Stomach (tissue), 9 donors: ENCODE results near the gene PSMB3. TPM values are rescaled to one million over a fixed set of nuclear protein-coding genes. Genes with fewer than 3 reads are reported as not detected.
"Not testable (repeated sequence)": the region's sequence is repeated elsewhere in the genome, so short reads cannot be mapped to it uniquely, and the experiment has no call there.

Experiments
- DNase-seq, 2 donors: peaks; one replicate each; pipeline versions ENCODE4 v3.0.0 to v3.0.0-alpha.2; 2013 to 2019
- H3K27ac ChIP-seq, 5 donors: fragments of 200-600 bp in 4 of 5; sonication (generic) in 4 of 5; one replicate each; pipeline ENCODE4 v1.5.1; 2013 to 2019; ENCODE audit warnings: mild to moderate bottlenecking in 1 of 5, moderate library complexity in 1 of 5
- H3K27me3 ChIP-seq, 3 donors: fragments of 200-600 bp; sonication (generic); one replicate each; pipeline ENCODE4 v1.5.1; 2017 to 2019; ENCODE audit warnings: mixed run types in 1 of 3
- H3K36me3 ChIP-seq, 4 donors: fragments of 200-600 bp; sonication (generic); 1 replicate in 3 of 4; 2 replicates in 1 of 4; pipeline ENCODE4 v1.5.1; 2016 to 2019
- H3K4me1 ChIP-seq, 4 donors: fragments of 200-600 bp; sonication (generic); one replicate each; pipeline ENCODE4 v1.5.1; 2016 to 2019
- H3K4me3 ChIP-seq, 4 donors: fragments of 200-600 bp; sonication (generic) in 3 of 4; one replicate each; pipeline ENCODE4 v1.5.1; 2016 to 2019; ENCODE audit warnings: mild to moderate bottlenecking in 1 of 4
- H3K9me3 ChIP-seq, 4 donors: fragments of 200-600 bp; sonication (generic); one replicate each; pipeline ENCODE4 v1.5.1; 2016 to 2019
- EP300 ChIP-seq: sonication (generic); formaldehyde crosslinking; IDR thresholded peaks from one replicate; pipeline ENCODE4 v1.6.1; 2017; ENCODE audit warnings: antibody characterized with exemption
- POLR2A ChIP-seq, 4 donors: fragments of 450-650 bp; IDR thresholded peaks; one replicate each; pipeline ENCODE4 v1.6.1; 2016; ENCODE audit warnings: antibody characterized with exemption in 4 of 4, control low read depth in 2 of 4, mild to moderate bottlenecking in 1 of 4, moderate library complexity in 1 of 4
- POLR2AphosphoS5 ChIP-seq, 3 donors: sonication (generic); formaldehyde crosslinking; IDR thresholded peaks; one replicate each; pipeline ENCODE4 v1.6.1; 2016; ENCODE audit warnings: antibody characterized with exemption in 3 of 3
- WGBS, 5 donors: extraction: QIAGEN DNeasy Blood & Tissue Kit in 3 of 5; methylation state at CpG; one replicate each; pipeline versions ENCODE4 v1.1.5 to v1.1.7; 2013 to 2018; 5-methylcytosine and 5-hydroxymethylcytosine counted together
- intact Hi-C: fragments of 100-400 bp; cut with DNase I; formaldehyde crosslinking; loops from one replicate; pipeline ENCODE4 v1.15.1; 2023; ENCODE audit warnings: low total_unique reads
- polyA plus RNA-seq, 3 donors: library from polyadenylated mRNA; stranded (reverse); fragments of 200-250 nt; gene quantifications; one replicate each; pipeline ENCODE4 v1.2.3, GENCODE V29; 2013
- total RNA-seq, 5 donors: library from RNA; depleted of rRNA; stranded (reverse); fragments of >200 nt; gene quantifications; one replicate each; pipeline versions ENCODE4 v1.1.0 to v1.2.3, GENCODE V29; 2014 to 2016
- TF ChIP-seq, protein P1 (sequence below), 7 experiments: fragments of 450-650 bp in 4 of 7; fragments of 200-600 bp in 3 of 7; sonication (generic) in 3 of 7; IDR thresholded peaks; one replicate each; pipeline ENCODE4 v1.5.1; 2016 to 2019; ENCODE audit warnings: antibody characterized with exemption in 7 of 7, control low read depth in 2 of 7, mild to moderate bottlenecking in 1 of 7
- donor health status: healthy with polysubstance abuse.
- donor health status: Bipolar disorder and iron deficiency.
- donor health status: healthy.

PSMB3 gene
- total and polyA plus RNA-seq, 8 donors: 29.0 to 281 (median 191) TPM

DNA sequence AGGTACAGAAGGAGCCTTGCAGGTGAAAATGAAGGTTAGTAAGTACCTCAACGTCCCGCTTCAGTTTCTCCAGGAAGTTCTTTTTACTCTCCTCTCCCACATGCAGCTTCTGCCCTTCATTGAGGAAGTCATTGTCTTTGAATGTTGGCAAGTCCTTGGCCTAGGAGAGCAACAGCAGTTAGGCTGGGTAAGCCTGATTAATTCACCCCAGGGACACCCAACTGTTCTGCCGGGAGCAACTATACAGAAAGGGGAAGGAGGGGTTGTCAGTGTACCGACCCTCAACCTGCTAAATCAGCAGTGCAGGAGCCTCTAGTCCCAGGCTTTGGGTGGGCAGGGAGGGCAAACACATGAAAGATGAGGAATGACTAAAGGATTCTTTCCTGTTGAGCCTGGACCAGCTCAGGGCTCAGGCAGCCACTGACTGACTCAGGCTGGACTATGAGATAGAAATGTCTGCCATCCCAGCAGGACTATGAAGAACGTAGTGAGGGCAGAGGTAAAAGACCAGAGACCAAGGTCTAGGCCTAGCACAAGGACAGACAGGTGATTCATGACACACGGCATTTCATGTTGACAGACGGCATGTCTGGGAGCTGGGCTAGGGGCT lies 25.2 kb downstream of the PSMB3 start:
- Histone ChIP-seq H3K36me3 (peaks cover 98 to 100% (median 100%) of the 10 kb centered on the region in 4 donors), H3K27ac (no peak overlapping the region), H3K9me3 (no peaks in the 10 kb centered on the region), H3K4me1 (no peaks in the 10 kb centered on the region), H3K27me3 (no peaks in the 10 kb centered on the region), H3K4me3 (no peak overlapping the region)
- WGBS, 5 donors: 79 to 88% (median 80%) methylated on average over 7 of the region's 7 CpGs
- DNase-seq: no peak
- intact Hi-C loops: no loop called here
- no peak for TF ChIP-seq POLR2AphosphoS5 (IDR thresholded peaks at IDR 0.05)
- TF ChIP-seq, protein P1, sequence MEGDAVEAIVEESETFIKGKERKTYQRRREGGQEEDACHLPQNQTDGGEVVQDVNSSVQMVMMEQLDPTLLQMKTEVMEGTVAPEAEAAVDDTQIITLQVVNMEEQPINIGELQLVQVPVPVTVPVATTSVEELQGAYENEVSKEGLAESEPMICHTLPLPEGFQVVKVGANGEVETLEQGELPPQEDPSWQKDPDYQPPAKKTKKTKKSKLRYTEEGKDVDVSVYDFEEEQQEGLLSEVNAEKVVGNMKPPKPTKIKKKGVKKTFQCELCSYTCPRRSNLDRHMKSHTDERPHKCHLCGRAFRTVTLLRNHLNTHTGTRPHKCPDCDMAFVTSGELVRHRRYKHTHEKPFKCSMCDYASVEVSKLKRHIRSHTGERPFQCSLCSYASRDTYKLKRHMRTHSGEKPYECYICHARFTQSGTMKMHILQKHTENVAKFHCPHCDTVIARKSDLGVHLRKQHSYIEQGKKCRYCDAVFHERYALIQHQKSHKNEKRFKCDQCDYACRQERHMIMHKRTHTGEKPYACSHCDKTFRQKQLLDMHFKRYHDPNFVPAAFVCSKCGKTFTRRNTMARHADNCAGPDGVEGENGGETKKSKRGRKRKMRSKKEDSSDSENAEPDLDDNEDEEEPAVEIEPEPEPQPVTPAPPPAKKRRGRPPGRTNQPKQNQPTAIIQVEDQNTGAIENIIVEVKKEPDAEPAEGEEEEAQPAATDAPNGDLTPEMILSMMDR (IDR thresholded peaks at IDR 0.05): no peak
- no peak for TF ChIP-seq EP300
- no peak for TF ChIP-seq POLR2A (IDR thresholded peaks at IDR 0.05)

DNA sequence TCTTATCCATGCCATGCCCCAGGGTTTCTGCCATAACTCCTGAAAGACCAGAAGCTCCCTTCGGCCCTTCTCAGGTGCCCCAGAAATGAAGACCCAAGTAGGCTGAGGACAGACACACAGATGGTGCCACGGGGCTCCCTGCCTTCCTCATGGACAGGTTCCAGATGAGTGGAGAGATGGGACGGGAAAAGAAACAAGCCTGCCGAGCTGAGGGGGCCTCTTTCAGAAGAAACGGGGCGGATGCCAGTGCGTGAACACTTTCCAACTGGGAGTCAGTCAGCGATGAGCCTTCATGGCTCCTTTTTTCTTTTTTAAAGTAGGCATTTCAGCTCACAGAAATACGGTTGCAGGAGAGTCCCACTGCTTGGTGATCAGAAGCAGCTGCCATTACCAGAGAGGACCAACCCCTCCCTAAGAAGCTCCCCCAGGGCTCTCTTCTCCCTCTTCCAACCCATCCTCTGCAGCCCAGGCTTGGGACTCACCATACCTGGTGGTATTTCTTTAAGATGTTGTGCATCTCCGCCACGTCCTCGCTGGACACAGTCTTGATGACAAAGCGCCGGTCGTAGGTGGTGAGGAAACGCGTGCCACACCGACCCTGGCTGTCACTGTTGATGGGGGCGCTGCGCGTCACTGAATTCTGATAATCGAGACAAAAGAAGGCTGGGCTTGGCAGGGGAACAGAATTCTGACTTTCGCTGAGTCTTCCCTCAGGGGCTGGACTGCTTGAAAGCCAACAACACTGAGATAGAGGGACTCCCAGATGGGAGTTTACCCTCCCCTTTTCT lies 27.6 kb downstream of the PSMB3 start:
- WGBS, 5 donors: 88 to 90% (median 89%) methylated on average over 21 to 23 of the region's 23 CpGs
- Histone ChIP-seq H3K4me1 (no peaks in the 10 kb centered on the region), H3K27ac (no peak overlapping the region), H3K36me3 (peaks cover 96 to 100% (median 100%) of the 10 kb centered on the region in 4 donors), H3K9me3 (no peaks in the 10 kb centered on the region), H3K27me3 (no peaks in the 10 kb centered on the region), H3K4me3 (no peak overlapping the region)
- intact Hi-C loops: no loop called here
- TF ChIP-seq POLR2AphosphoS5 (IDR thresholded peaks at IDR 0.05): no peak
- TF ChIP-seq, protein P1 (IDR thresholded peaks at IDR 0.05): no peak
- TF ChIP-seq EP300: no peak
- TF ChIP-seq POLR2A (IDR thresholded peaks at IDR 0.05): no peak
- DNase-seq: no peak

- Histone ChIP-seq H3K27me3 (no peaks in the 10 kb centered on the region), H3K4me1 (no peaks in the 10 kb centered on the region), H3K9me3 (no peaks in the 10 kb centered on the region), H3K4me3 (no peak overlapping the region), H3K36me3 (peaks cover 79 to 90% (median 87%) of the 10 kb centered on the region in 4 donors), H3K27ac (no peak overlapping the region)
- TF ChIP-seq, protein P1 (IDR thresholded peaks at IDR 0.05): no peak
- TF ChIP-seq EP300 (no peak), POLR2A (IDR thresholded peaks at IDR 0.05) (no peak), POLR2AphosphoS5 (IDR thresholded peaks at IDR 0.05) (no peak)
- DNase-seq: no peak
- 87 to 96% (median 91%) methylated on average over 3 of the region's 3 CpGs for WGBS, 5 donors
- intact Hi-C loops: no loop called here
Observed at GRCh38 chr17:38783227-38783626, 30.7 kb downstream of the PSMB3 start.

DNA sequence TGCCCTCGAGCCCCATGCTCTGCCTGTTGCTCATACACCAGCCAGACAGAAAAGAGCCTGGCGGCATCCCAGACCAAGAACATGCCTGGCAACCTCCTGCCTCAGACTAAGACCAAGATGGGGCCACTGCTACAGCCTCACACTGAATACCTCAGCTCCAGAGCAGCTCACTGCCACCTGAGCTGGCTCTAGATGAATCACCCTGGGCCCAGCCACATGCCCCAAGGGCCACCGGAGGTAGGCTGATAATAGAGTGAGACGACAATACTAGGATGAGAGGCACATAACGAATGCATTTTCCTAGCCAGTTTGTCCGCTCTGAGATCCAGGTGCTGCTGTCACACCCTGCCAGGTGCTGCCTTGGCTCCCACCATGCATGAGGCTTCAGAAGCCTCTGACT lies 33.8 kb downstream of the PSMB3 start:
- no peaks in the 10 kb centered on the region for H3K27me3 ChIP-seq
- H3K36me3 ChIP-seq: peaks cover 48 to 59% (median 56%) of the 10 kb centered on the region in 4 donors
- WGBS, 5 donors: 57 to 96% (median 84%) methylated on average over 2 to 6 of the region's 6 CpGs
- H3K4me3 ChIP-seq: no peak overlapping the region
- no peak overlapping the region for H3K27ac ChIP-seq
- TF ChIP-seq POLR2AphosphoS5 (IDR thresholded peaks at IDR 0.05) (no peak), POLR2A (IDR thresholded peaks at IDR 0.05) (no peak)
- intact Hi-C loops: no loop called here
- no peaks in the 10 kb centered on the region for H3K9me3 ChIP-seq
- no peak for DNase-seq
- peaks cover 0 to 21% (median 9%) of the 10 kb centered on the region in 4 donors for H3K4me1 ChIP-seq

- H3K9me3 ChIP-seq, H3K27me3 ChIP-seq, H3K27ac ChIP-seq, H3K4me3 ChIP-seq, DNase-seq, intact Hi-C loops: not testable (repeated sequence)
- peaks cover 33 to 54% (median 46%) of the 10 kb centered on the region in 4 donors for H3K36me3 ChIP-seq
- H3K4me1 ChIP-seq: peaks cover 0 to 24% (median 10%) of the 10 kb centered on the region in 4 donors
- 95 to 99% (median 98%) methylated on average over 4 of the region's 4 CpGs for WGBS, 5 donors
Observed at GRCh38 chr17:38787999-38788398, 35.5 kb downstream of the PSMB3 start.
